Smooth muscle cell (in vitro differentiated cells): ENCODE results near the gene PCDH15. TPM values are rescaled to one million over a fixed set of nuclear protein-coding genes. Genes with fewer than 3 reads are reported as not detected.

Source experiments
- DNase-seq: peaks from one replicate; lab custom pipeline; 2025; ENCODE audit not compliant: unreplicated experiment; lab: John Stamatoyannopoulos, UW
- H2AFZ ChIP-seq: fragments of 200-600 bp; sonication (generic); 2 replicates; pipeline ENCODE4 v1.6.0; 2016; ENCODE audit warnings: antibody characterized with exemption, low read depth, mild to moderate bottlenecking
- H3F3A ChIP-seq: fragments of 200-600 bp; sonication (generic); 2 replicates; pipeline ENCODE4 v1.6.0; 2017; ENCODE audit warnings: antibody characterized with exemption, low read depth
- H3K27ac ChIP-seq: fragments of 200-600 bp; sonication (generic); 2 replicates; pipeline ENCODE4 v1.5.1; 2016; ENCODE audit warnings: low read depth, mild to moderate bottlenecking
- H3K27me3 ChIP-seq: fragments of 200-600 bp; sonication (generic); 2 replicates; pipeline ENCODE4 v1.6.1; 2016; ENCODE audit warnings: low read depth, mild to moderate bottlenecking
- H3K36me3 ChIP-seq: fragments of 200-600 bp; sonication (generic); 2 replicates; pipeline ENCODE4 v1.5.1; 2016; ENCODE audit warnings: low read depth
- H3K4me1 ChIP-seq: fragments of 200-600 bp; sonication (generic); 2 replicates; pipeline ENCODE4 v1.5.1; 2016; ENCODE audit warnings: low read depth
- H3K4me2 ChIP-seq: fragments of 200-600 bp; sonication (generic); 2 replicates; pipeline ENCODE4 v1.6.0; 2016; ENCODE audit warnings: mild to moderate bottlenecking
- H3K4me3 ChIP-seq: fragments of 200-600 bp; sonication (generic); 2 replicates; pipeline ENCODE4 v1.5.1; 2016; ENCODE audit warnings: mild to moderate bottlenecking
- H3K79me2 ChIP-seq: fragments of 200-600 bp; sonication (generic); 2 replicates; pipeline ENCODE4 v1.6.0; 2016; ENCODE audit warnings: low read depth, mild to moderate bottlenecking
- H3K9ac ChIP-seq: fragments of 200-600 bp; sonication (generic); 2 replicates; pipeline ENCODE4 v1.6.0; 2016; ENCODE audit warnings: low read depth
- H3K9me3 ChIP-seq: fragments of 200-600 bp; sonication (generic); replicated peaks from 2 replicates; pipeline ENCODE4 v1.5.1; 2016; ENCODE audit warnings: low read depth
- H4K20me1 ChIP-seq: fragments of 200-600 bp; sonication (generic); 2 replicates; pipeline ENCODE4 v1.6.0; 2016; ENCODE audit warnings: low read depth
- CTCF ChIP-seq: fragments of 200-600 bp; sonication (generic); IDR thresholded peaks from 2 replicates; pipeline ENCODE4 v1.5.1; 2017; ENCODE audit warnings: borderline replicate concordance, mild to moderate bottlenecking, antibody characterized with exemption; ENCODE audit not compliant: insufficient read depth, poor library complexity, severe bottlenecking
- WGBS: methylation state at CpG from one replicate; pipeline ENCODE4 v1.1.7; 2016; ENCODE audit warnings: low lambda C conversion rate; 5-methylcytosine and 5-hydroxymethylcytosine counted together
- polyA plus RNA-seq: library from polyadenylated mRNA; unstranded; fragments of >200 nt; fragmentation: Nextera tagmentation; extraction: Ambion mirVana; gene quantifications from 2 replicates; pipeline ENCODE4 v1.2.1, GENCODE V29; 2016
- total RNA-seq: library from RNA; depleted of rRNA; stranded (reverse); fragments of >200 nt; gene quantifications from 2 replicates; pipeline ENCODE4 v1.2.3, GENCODE V29; 2014

Gene PCDH15
- total and polyA plus RNA-seq, 2 experiments from 2014 or later: not detected

GRCh38 chr10:54002077-54002476 lies 799.0 kb downstream of the PCDH15 start:
- no peaks in the 10 kb centered on the region for H3K36me3 ChIP-seq
- no peak overlapping the region for H3K4me3 ChIP-seq
- no peak for TF ChIP-seq CTCF
- H3K27me3 ChIP-seq: no peaks in the 10 kb centered on the region
- no peaks in the 10 kb centered on the region for H4K20me1 ChIP-seq
- no peak overlapping the region for H3K27ac ChIP-seq
- no peaks in the 10 kb centered on the region for H3K79me2 ChIP-seq
- no peaks in the 10 kb centered on the region for H3K9me3 ChIP-seq
- no peak overlapping the region for H2AFZ ChIP-seq
- H3F3A ChIP-seq: no peaks in the 10 kb centered on the region
- no peak overlapping the region for H3K9ac ChIP-seq
- 100% methylated on average over 1 of the region's 1 CpG for WGBS
- H3K4me1 ChIP-seq: no peaks in the 10 kb centered on the region
- DNase-seq: no peak
- no peak overlapping the region for H3K4me2 ChIP-seq

GRCh38 chr10:53997953-53998352 lies 803.1 kb downstream of the PCDH15 start:
- Histone ChIP-seq H3K9me3 (no peaks in the 10 kb centered on the region), H3K79me2 (no peaks in the 10 kb centered on the region), H2AFZ (no peak overlapping the region), H3K4me2 (no peak overlapping the region), H4K20me1 (no peaks in the 10 kb centered on the region), H3K4me3 (no peak overlapping the region), H3K4me1 (no peaks in the 10 kb centered on the region), H3K36me3 (no peaks in the 10 kb centered on the region), H3K27me3 (no peaks in the 10 kb centered on the region), H3K9ac (no peak overlapping the region), H3K27ac (no peak overlapping the region), H3F3A (no peaks in the 10 kb centered on the region)
- TF ChIP-seq CTCF: peak; percentile 49
- WGBS: 71% methylated on average over 2 of the region's 2 CpGs
- no peak for DNase-seq

- Histone ChIP-seq H3K27ac (no peak overlapping the region), H3K4me3 (no peak overlapping the region), H3K9me3 (no peaks in the 10 kb centered on the region), H3K9ac (no peak overlapping the region), H3K4me1 (no peaks in the 10 kb centered on the region), H3K27me3 (no peaks in the 10 kb centered on the region), H4K20me1 (no peaks in the 10 kb centered on the region), H2AFZ (no peak overlapping the region), H3K4me2 (no peak overlapping the region), H3K79me2 (no peaks in the 10 kb centered on the region), H3F3A (no peaks in the 10 kb centered on the region), H3K36me3 (no peaks in the 10 kb centered on the region)
- no peak for DNase-seq
- TF ChIP-seq CTCF: no peak
- WGBS: 88% methylated on average over 22 of the region's 28 CpGs
These were observed 810.2 kb downstream of the PCDH15 start for GRCh38 chr10:53990799-53991238.

GRCh38 chr10:53983431-53983830 lies 817.6 kb downstream of the PCDH15 start:
- Histone ChIP-seq H3K36me3 (no peaks in the 10 kb centered on the region), H3K9me3 (no peaks in the 10 kb centered on the region), H4K20me1 (no peaks in the 10 kb centered on the region), H2AFZ (no peak overlapping the region), H3K9ac (no peak overlapping the region), H3K27me3 (no peaks in the 10 kb centered on the region), H3K79me2 (no peaks in the 10 kb centered on the region), H3F3A (no peaks in the 10 kb centered on the region), H3K4me3 (no peak overlapping the region), H3K4me1 (no peaks in the 10 kb centered on the region), H3K27ac (no peak overlapping the region), H3K4me2 (no peak overlapping the region)
- DNase-seq: no peak
- TF ChIP-seq CTCF: no peak
- WGBS: 90% methylated on average over 3 of the region's 3 CpGs
